Ovary (tissue), 3 donors: ENCODE data around the gene GPD1.

Source experiments
- CTCF ChIP-seq, 3 donors: fragments of 450-650 bp in 2 of 3; fragments of 200-600 bp in 1 of 3; IDR thresholded peaks; one replicate each; pipeline versions ENCODE4 v1.5.1 to v1.8.0; 2016 to 2022; ENCODE audit warnings: antibody characterized with exemption in 3 of 3, mild to moderate bottlenecking in 1 of 3
- EP300 ChIP-seq: sonication (generic); formaldehyde crosslinking; IDR thresholded peaks from one replicate; pipeline ENCODE4 v1.6.1; 2017; ENCODE audit warnings: antibody characterized with exemption
- POLR2A ChIP-seq: fragments of 450-650 bp; IDR thresholded peaks from one replicate; pipeline ENCODE4 v1.6.1; 2017; ENCODE audit warnings: antibody characterized with exemption, mild to moderate bottlenecking, moderate library complexity
- donor health status: DM: no; HTN: no; CAD: no.

DNA sequence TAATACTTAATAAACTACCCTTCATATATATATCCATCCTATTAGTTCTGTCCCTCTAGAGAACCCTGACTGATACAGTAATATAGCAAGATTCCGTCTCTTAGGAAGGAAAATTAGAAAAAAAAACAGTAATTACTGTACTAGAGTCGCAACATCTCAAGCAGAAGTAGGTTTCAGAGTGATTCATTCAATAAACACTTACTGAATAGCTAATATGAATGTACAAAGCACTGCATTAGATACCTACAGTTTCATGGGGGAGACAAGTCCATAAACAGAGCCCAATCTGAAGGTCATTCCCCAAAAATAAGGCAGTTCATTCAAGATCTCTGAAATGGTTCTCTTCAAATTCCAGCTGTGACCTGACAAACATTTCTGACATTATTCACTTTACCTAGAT is 53.5 kb downstream of the GPD1 start:
- TF ChIP-seq CTCF (IDR thresholded peaks at IDR 0.05) (no peak), EP300 (no peak), POLR2A (no peak)
